Measurements from ENCODE around the gene TAS1R2.
A peak's percentile ranks its signal among the peaks of the same experiment; 100 is the strongest.

TAS1R2 gene

DNA sequence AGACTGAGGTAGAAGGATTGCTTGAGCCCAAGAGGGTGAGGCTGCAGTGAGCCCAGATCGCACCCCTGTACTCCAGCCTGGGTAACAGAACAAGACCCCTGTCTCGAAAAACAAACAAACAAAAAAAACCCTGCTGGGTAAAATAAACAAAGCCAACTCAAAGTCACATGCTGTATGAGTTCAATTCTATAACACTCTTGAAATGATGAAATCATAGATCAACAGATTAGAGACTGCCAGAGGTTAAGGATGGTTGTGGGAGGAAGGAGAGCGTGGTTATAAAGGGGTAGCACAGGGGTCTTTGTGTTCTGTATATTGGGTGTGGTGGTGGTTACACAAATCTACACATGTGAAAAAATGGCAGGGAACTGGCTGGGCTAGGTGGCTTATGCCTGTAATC is 62.5 kb downstream of the TAS1R2 start:
- no peak for DNase-seq

DNA sequence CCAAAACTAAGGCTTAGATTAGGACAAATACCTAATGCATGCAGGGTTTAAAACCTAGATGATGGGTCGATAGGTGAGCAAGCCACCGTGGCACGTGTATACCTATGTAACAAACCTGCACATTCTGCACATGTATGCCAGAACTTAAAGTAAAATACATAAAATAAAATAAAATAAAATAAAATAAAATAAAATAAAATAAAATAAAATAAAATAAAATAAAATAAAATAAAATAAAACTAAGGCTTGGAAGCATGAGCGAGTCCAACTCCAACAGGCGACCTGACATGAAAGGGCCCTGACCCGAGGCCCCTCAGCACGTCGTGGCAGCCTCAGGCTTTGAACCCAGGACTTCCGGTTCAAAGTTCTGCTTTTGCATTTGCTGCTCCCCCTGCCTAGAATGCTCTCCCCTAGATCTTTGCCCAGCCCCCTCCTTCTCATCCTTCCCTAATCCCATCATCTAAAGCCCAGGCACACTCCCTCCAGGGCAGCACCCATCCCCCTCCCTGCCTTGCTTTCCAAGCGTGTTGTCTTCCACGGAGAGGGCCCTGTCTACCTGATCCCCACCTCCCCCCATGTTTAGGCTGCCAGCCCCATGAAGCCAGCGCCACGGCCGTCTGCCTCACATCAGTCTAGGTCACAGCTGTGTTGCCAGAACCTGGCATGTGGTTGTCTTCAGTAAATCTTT is 64.3 kb downstream of the TAS1R2 start:
- DNase-seq, result no peak

DNA sequence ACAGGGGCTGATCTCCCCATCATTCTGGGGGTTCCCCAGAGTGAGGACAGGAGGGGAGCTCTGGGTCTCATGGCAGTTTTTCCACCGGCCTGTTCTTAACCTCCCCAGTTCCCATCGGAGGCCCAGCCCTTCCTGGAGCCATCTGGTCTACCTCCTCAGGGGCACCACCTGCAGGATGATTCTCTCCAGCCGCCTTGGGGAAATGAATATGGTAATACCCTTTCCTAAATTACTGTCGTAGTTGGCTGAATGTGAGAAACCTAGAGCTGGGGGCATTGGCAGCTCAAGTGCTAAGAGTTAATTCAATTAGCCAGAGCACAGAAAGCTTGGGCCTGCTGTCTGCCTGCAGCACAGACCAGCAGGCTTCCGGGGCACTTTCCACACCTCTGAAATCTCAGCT is 64.9 kb downstream of the TAS1R2 start:
- DNase-seq, result no peak

DNA sequence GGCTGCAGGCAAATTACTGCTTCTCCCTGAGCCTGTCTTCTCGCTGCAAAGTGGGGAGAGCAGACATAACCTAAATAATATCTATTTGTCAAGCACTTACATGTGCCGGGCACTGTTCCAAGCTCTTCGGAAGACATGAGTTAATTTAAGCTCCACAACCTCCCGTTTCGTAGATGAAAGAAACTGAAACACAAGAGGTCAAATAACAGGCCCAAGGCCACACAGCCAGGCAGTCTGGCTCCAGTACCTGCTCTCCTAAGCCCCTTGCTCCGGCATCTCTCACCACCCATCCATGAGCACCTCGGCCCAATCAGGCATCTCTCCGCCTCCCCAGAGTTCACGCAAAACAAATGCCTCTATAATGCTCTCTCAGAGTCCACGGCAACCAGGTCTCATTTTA is 65.4 kb downstream of the TAS1R2 start:
- peak; percentile 53 for DNase-seq

DNA sequence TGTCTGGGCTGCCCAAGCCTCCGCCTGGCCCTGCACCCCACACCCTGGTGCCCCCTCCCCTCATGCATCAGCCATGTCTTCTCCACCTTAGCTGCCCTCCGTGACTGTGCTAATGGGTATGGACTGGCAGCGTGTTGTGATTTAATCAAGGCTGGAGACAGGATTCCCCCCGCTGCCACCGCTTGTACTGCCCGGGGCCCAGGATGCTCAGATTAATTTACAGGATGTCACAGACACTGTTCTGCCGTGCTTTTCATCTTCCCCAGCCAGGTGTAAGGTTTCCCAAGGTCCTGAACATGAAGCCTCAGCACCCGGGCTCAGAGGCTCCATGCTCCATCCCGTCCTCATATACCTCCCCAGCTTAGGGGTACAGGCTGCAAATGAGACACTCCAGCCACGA is 66.3 kb downstream of the TAS1R2 start:
- DNase-seq, result no peak

DNA sequence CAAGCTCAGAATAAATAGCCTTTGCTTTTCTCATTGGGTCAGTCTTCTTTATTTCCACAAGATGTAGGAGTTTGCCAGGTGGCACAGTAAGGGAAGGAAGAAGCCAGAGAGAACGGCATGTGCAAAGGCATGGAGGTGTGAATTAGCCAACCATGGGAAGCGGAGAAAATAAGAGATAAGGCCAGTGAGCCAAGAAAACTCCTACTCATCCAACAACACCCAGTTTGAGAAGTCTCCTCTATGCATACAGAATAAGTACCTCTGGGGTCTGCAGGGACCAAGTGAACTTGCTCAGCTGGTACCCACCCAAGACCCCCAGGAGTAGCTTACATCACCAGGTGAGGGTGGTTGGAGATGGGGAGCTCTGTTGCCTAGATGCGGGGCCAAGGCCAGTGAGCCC is 66.7 kb downstream of the TAS1R2 start:
- no peak for DNase-seq

Data from NCI-H2227 treated with DMSO at 0.1 percent for 48 hours (cell line).